Erythroblast (primary cell): ENCODE data around the gene ZNF503.

ENCODE experiments used
- GATA1 ChIP-seq: IDR thresholded peaks from 2 replicates; pipeline ENCODE4 v1.6.1; 2011; ENCODE audit warnings: low read depth, mild to moderate bottlenecking, control low read depth, low read length, moderate library complexity
- POLR2A ChIP-seq: IDR thresholded peaks from 2 replicates; pipeline ENCODE4 v1.6.1; 2011; ENCODE audit warnings: mild to moderate bottlenecking, low read length

GRCh38 chr10:75428434-75429158, 27.0 kb upstream of the ZNF503 start:
- TF ChIP-seq POLR2A (no peak), GATA1 (no peak)
